G401 (cell line): Measurements from ENCODE around the gene OR3A1. TPM values are rescaled to one million over a fixed set of nuclear protein-coding genes. Genes with fewer than 3 reads are reported as not detected.

Experiments
- total RNA-seq: library from RNA; depleted of rRNA; stranded (reverse); fragments of >200 nt; shearing (Covaris generic); gene quantifications from 2 replicates; pipeline ENCODE4 v1.2.3, GENCODE V29; 2014; rRNA removed

The OR3A1 gene
- total RNA-seq, 1 experiment from 2014 or later, result not detected

Other genes starting within 250 kb of the OR3A1 start
- not detected in 2 replicates for gene OR1D5, start 234.8 kb downstream of the OR3A1 start, total RNA-seq
- not detected in 2 replicates for gene OR1D2, start 193.9 kb downstream of the OR3A1 start, total RNA-seq
- not detected in 2 replicates for gene OR1G1, start 170.8 kb downstream of the OR3A1 start, total RNA-seq
- gene OR1A2, start 100.8 kb downstream of the OR3A1 start, total RNA-seq, result not detected in 2 replicates
- not detected in 2 replicates for gene OR1A1, start 90.7 kb downstream of the OR3A1 start, total RNA-seq
- gene OR3A2, start 87.9 kb upstream of the OR3A1 start, total RNA-seq, result not detected in 2 replicates
- not detected in 2 replicates for gene OR1E1, start 100.0 kb upstream of the OR3A1 start, total RNA-seq
- not detected in 2 replicates for gene OR3A3, start 113.0 kb upstream of the OR3A1 start, total RNA-seq
- gene OR1E2, start 135.5 kb upstream of the OR3A1 start, total RNA-seq, result not detected in 2 replicates
- not detected in 2 replicates for gene SPATA22, start 173.5 kb upstream of the OR3A1 start, total RNA-seq
- gene ASPA, start 177.6 kb upstream of the OR3A1 start, total RNA-seq, result not detected in 2 replicates